GM23338 (cell line): ENCODE results near the gene CAPN8. TPM values are rescaled to one million over a fixed set of nuclear protein-coding genes. Genes with fewer than 3 reads are reported as not detected.

ENCODE experiments used
- ATAC-seq: fragments of 200-7000 bp; cut with Tn5 transposase; 3 replicates; pipeline ENCODE4 v1.9.1; 2020
- DNase-seq: peaks from one replicate; pipeline ENCODE4 v3.0.0-alpha.2; 2015; ENCODE audit warnings: low spot score
- H2AFZ ChIP-seq: fragments of 200-600 bp; sonication (generic); 2 replicates; pipeline ENCODE4 v1.8.0; 2016; ENCODE audit warnings: antibody characterized with exemption, mild to moderate bottlenecking, moderate library complexity
- H3F3A ChIP-seq: fragments of 200-600 bp; sonication (generic); replicated peaks from 2 replicates; pipeline ENCODE4 v1.8.0; 2017; ENCODE audit warnings: antibody characterized with exemption, mixed run types, low read depth
- H3K27ac ChIP-seq: fragments of 200-600 bp; sonication (generic); 2 replicates; pipeline ENCODE4 v1.6.1; 2016; ENCODE audit warnings: low read depth
- H3K27me3 ChIP-seq: fragments of 200-600 bp; sonication (generic); 2 replicates; pipeline ENCODE4 v1.8.0; 2016; ENCODE audit warnings: mild to moderate bottlenecking, mixed run types, moderate library complexity; ENCODE audit not compliant: insufficient read depth
- H3K36me3 ChIP-seq: fragments of 200-600 bp; sonication (generic); 2 replicates; pipeline ENCODE4 v1.8.0; 2016; ENCODE audit warnings: mild to moderate bottlenecking; ENCODE audit not compliant: insufficient read depth
- H3K4me1 ChIP-seq: fragments of 200-600 bp; sonication (generic); 2 replicates; pipeline ENCODE4 v1.8.0; 2016; ENCODE audit warnings: mild to moderate bottlenecking, moderate library complexity; ENCODE audit not compliant: insufficient read depth
- H3K4me2 ChIP-seq: fragments of 200-600 bp; sonication (generic); 2 replicates; pipeline ENCODE4 v1.7.1; 2017; ENCODE audit warnings: mixed run types
- H3K4me3 ChIP-seq: fragments of 200-600 bp; sonication (generic); 2 replicates; pipeline ENCODE4 v1.6.1; 2016; ENCODE audit warnings: mixed run types
- H3K79me2 ChIP-seq: fragments of 200-600 bp; sonication (generic); replicated peaks from 2 replicates; pipeline ENCODE4 v1.8.0; 2017; ENCODE audit warnings: mild to moderate bottlenecking; ENCODE audit not compliant: insufficient read depth
- H3K9me2 ChIP-seq: fragments of 200-600 bp; sonication (generic); 2 replicates; pipeline ENCODE4 v1.8.0; 2017; ENCODE audit not compliant: insufficient read depth
- H4K20me1 ChIP-seq: fragments of 200-600 bp; sonication (generic); replicated peaks from 2 replicates; pipeline ENCODE4 v1.8.0; 2017; ENCODE audit warnings: mild to moderate bottlenecking; ENCODE audit not compliant: insufficient read depth
- H3K27ac Mint-ChIP-seq: 2 replicates; pipeline ENCODE4 v1.8.0; 2020; ENCODE audit warnings: inconsistent platforms, mild to moderate bottlenecking, moderate library complexity, mixed read lengths
- H3K27me3 Mint-ChIP-seq: 3 replicates; pipeline ENCODE4 v1.8.0; 2022; ENCODE audit warnings: low read depth, mild to moderate bottlenecking, moderate library complexity, mixed read lengths, inconsistent platforms; ENCODE audit not compliant: insufficient read depth, poor library complexity
- H3K36me3 Mint-ChIP-seq: 3 replicates; pipeline ENCODE4 v1.8.0; 2021; ENCODE audit warnings: low read depth, mild to moderate bottlenecking, inconsistent platforms, moderate library complexity, mixed read lengths
- H3K4me1 Mint-ChIP-seq: 3 replicates; pipeline ENCODE4 v1.8.0; 2020; ENCODE audit warnings: mild to moderate bottlenecking, inconsistent platforms, mixed read lengths
- H3K4me3 Mint-ChIP-seq: 3 replicates; pipeline ENCODE4 v1.8.0; 2021; ENCODE audit warnings: moderate library complexity, mild to moderate bottlenecking, inconsistent platforms, mixed read lengths
- H3K9me3 Mint-ChIP-seq: 3 replicates; pipeline ENCODE4 v1.8.0; 2020; ENCODE audit warnings: moderate library complexity, mild to moderate bottlenecking, inconsistent platforms, mixed read lengths
- CREB1 ChIP-seq: fragments of 250-450 bp; sonication (Bioruptor Pico); IDR thresholded peaks from 2 replicates; pipeline ENCODE4 v1.5.0; 2020; ENCODE audit warnings: low read depth, mild to moderate bottlenecking, moderate library complexity
- CTCF ChIP-seq, 2 experiments: fragments of 200-600 bp in 1 of 2; sonication (generic) in 1 of 2; conservative IDR thresholded peaks; 2 replicates each; pipeline versions ENCODE4 v1.5.1 to v1.6.1; 2016 to 2017; ENCODE audit warnings: antibody characterized with exemption in 2 of 2, low read depth in 2 of 2, mild to moderate bottlenecking in 2 of 2, moderate library complexity in 1 of 2
- ETS1 ChIP-seq: IDR thresholded peaks from 2 replicates; pipeline ENCODE4 v1.6.1; 2016; ENCODE audit warnings: antibody characterized with exemption
- EZH2 ChIP-seq: fragments of 200-600 bp; sonication (generic); IDR thresholded peaks from one replicate; pipeline ENCODE4 v1.8.0; 2017; ENCODE audit warnings: antibody characterized with exemption, mild to moderate bottlenecking, low read depth; ENCODE audit not compliant: unreplicated experiment
- EZH2phosphoT487 ChIP-seq: fragments of 200-600 bp; sonication (generic); IDR thresholded peaks from one replicate; pipeline ENCODE4 v1.8.1; 2018; ENCODE audit warnings: antibody characterized with exemption; ENCODE audit not compliant: unreplicated experiment
- JUNB ChIP-seq: IDR thresholded peaks from one replicate; pipeline ENCODE4 v1.6.1; 2016; ENCODE audit warnings: antibody characterized with exemption; ENCODE audit not compliant: unreplicated experiment
- NANOG ChIP-seq: IDR thresholded peaks from 2 replicates; pipeline ENCODE4 v1.6.1; 2016; ENCODE audit warnings: antibody characterized with exemption, borderline replicate concordance
- POLR2AphosphoS5 ChIP-seq: IDR thresholded peaks from 2 replicates; pipeline ENCODE4 v1.6.1; 2016; ENCODE audit warnings: antibody characterized with exemption, low read depth
- REST ChIP-seq: IDR thresholded peaks from one replicate; pipeline ENCODE4 v1.6.1; 2018; ENCODE audit warnings: antibody characterized with exemption; ENCODE audit not compliant: unreplicated experiment
- STAT1 ChIP-seq: IDR thresholded peaks from one replicate; pipeline ENCODE4 v1.6.1; 2016; ENCODE audit warnings: antibody characterized with exemption; ENCODE audit not compliant: unreplicated experiment
- ZNF114 ChIP-seq: fragments of 250-450 bp; sonication (Bioruptor Pico); IDR thresholded peaks from 2 replicates; pipeline ENCODE4 v1.5.0; 2020; ENCODE audit warnings: mild to moderate bottlenecking, moderate library complexity
- ZNF331 ChIP-seq: fragments of 250-450 bp; sonication (Bioruptor Pico); IDR thresholded peaks from 2 replicates; pipeline ENCODE4 v1.5.0; 2020; ENCODE audit warnings: low read depth, mild to moderate bottlenecking, moderate library complexity
- ZNF462 ChIP-seq: fragments of 250-450 bp; sonication (Bioruptor Pico); IDR thresholded peaks from 2 replicates; pipeline ENCODE4 v1.5.0; 2020; ENCODE audit warnings: mild to moderate bottlenecking, moderate library complexity
- polyA plus RNA-seq: library from polyadenylated mRNA; unstranded; fragments of >200 nt; fragmentation: Nextera tagmentation; extraction: Ambion mirVana; gene quantifications from 2 replicates; pipeline ENCODE4 v1.2.1, GENCODE V29; 2016
- total RNA-seq: library from RNA; depleted of rRNA; stranded (reverse); fragments of >200 nt; shearing (Covaris generic); gene quantifications from 2 replicates; pipeline ENCODE4 v1.2.3, GENCODE V29; 2014

CAPN8 gene
- total and polyA plus RNA-seq, 2 experiments from 2014 or later, result not detected

GRCh38 chr1:223653431-223653830 lies 12.1 kb downstream of the CAPN8 start (continued):
- TF ChIP-seq REST (no peak), CREB1 (CRISPR knock-in tag) (no peak), JUNB (no peak), STAT1 (no peak), ZNF331 (CRISPR knock-in tag) (no peak), ETS1 (no peak)

- Histone ChIP-seq H3K4me2 (peak overlapping the region; percentile 55; the same call in 1 of the 2 replicates), H3K27ac (no peak overlapping the region), H3K4me1 (peaks cover 14% of the 10 kb centered on the region; the same call in 1 of the 2 replicates), H3F3A (no peaks in the 10 kb centered on the region), H4K20me1 (no peaks in the 10 kb centered on the region), H3K4me3 (no peak overlapping the region), H3K36me3 (no peaks in the 10 kb centered on the region), H3K27me3 (no peaks in the 10 kb centered on the region), H2AFZ (peak overlapping the region; percentile 89), H3K9me2 (0 out of 2 replicates have a peak, but pooled peaks cover 6% of the 10 kb centered on the region), H3K79me2 (no peaks in the 10 kb centered on the region)
- peaks cover 6% of the 10 kb centered on the region; the same call in 2 of the 3 replicates for H3K9me3 Mint-ChIP-seq
- H3K4me3 Mint-ChIP-seq, result no peak overlapping the region
- peak; percentile 44 for ATAC-seq
- H3K36me3 Mint-ChIP-seq, result no peaks in the 10 kb centered on the region; the same call in 2 of the 3 replicates
- H3K27me3 Mint-ChIP-seq, result peaks cover 8% of the 10 kb centered on the region
- peaks cover 22% of the 10 kb centered on the region for H3K4me1 Mint-ChIP-seq
- DNase-seq, result peak; percentile 25
- H3K27ac Mint-ChIP-seq, result no peak overlapping the region
- no peak for TF ChIP-seq CTCF (conservative IDR thresholded peaks at IDR 0.05; ENCODE audit: low read depth in 2 of 2)
- TF ChIP-seq CREB1 (CRISPR knock-in tag), result no peak
- no peak for TF ChIP-seq POLR2AphosphoS5
- no peak for TF ChIP-seq NANOG
- TF ChIP-seq ZNF331 (CRISPR knock-in tag), result no peak
- TF ChIP-seq EZH2phosphoT487, result no peak
- TF ChIP-seq JUNB, result no peak
- no peak for TF ChIP-seq STAT1
- TF ChIP-seq EZH2, result no peak
- TF ChIP-seq ZNF462, result no peak
- TF ChIP-seq ZNF114 (CRISPR knock-in tag), result no peak
These were observed 12.5 kb downstream of the CAPN8 start for GRCh38 chr1:223653015-223653414.
